GF-D8 (cell line): Measurements from ENCODE around the gene CDH22.

ENCODE experiments used
- DNase-seq: peaks from one replicate; lab custom pipeline; 2025; lab: John Stamatoyannopoulos, UW

The CDH22 gene

DNA sequence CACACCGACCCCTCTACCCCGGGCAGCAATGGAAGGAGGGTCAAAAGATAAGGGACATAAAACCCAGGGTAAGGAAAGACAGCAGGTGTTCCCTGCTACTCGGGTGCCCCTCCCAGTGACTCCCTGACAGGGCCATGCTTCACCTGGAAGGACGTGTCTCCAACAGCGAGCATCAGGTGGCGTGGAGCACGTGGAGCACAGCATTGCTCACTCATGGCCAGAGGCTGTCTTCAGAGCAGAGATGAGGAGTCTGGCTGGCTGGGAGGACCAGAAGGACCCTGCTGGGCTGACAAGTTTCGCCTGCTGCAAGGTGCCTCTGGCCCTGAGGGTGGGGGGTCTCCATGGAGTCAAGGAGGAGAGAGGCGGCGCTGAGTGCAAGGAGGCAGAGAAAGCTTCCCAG lies 15.3 kb upstream of the CDH22 start:
- no peak for DNase-seq

DNA sequence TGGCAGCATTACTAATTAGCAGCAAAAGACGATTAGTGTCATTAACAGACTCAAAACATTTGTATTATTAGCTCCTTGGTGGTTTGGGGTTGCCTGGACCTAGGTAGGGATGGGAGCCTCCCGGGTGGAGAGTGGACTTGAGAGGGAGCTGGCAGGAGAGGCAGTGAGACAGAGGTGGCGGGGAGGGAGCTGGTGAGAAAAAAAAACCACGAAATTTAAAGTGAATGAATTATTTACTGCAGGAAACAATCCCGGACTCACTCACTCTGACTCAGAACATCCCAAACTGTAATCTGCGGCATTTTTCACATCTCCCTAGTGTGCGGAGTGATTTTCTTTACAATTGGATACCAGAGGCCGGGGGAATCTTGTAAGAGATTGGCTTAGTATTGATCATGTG lies 14.3 kb upstream of the CDH22 start:
- DNase-seq, result no peak

DNA sequence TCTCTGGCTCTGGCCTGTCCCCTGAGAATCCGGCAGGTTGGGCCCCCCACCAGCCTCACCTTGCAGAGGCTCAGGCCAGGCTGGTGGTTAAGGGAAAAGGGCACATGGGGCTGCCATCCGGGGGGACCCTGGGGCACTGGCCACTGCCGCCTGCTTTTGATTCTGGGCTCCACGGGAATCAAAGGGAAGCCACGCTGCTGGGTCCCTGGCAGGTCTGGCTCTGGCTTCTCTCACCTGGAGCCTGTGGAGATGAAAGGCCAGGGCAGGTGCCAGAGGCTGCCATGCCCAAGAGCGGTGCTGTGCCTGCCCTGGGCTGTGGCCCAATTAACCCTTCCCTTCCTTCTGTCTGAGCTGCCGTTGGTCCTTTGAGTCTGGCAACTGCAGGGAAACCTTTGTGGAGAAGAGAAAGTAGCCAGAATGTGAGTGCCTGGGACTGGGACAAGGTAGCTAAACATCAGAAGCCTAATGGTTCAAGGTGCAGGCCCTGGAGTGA lies 9.4 kb upstream of the CDH22 start:
- no peak for DNase-seq

DNA sequence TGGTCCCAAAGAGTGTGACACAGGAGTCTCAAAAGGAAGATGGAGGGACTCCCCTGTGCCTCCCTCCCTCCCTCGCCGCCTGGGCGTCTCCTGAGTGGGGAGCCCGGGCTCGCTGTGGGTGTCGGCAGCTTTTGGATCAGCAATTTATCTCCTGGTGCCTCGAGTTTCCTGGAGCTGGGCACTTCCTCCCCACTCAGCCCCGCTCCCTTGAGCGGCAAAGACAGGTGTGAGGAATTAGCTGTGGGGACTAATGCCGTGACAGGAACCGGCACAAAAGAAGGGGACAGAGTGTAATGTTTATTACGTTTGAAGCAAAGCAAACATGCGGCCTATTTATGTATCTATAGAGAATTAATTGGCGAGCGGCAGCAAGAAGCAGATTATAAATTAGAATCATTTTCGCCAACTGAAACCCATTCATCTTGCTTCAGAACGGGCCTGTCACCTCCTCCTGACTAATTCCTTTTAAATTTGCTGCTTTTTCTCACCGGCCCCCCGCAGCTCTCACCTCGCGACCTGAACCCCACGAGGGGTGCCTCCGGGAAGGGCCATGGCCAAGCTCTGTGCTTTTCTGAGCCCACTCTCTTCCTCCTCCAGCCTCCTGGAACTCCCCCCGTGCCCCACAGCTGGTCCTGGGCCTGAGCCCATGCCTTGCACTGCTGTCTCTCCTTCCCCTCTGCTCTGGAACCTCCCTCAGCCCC lies 8.8 kb upstream of the CDH22 start:
- DNase-seq, result no peak

DNA sequence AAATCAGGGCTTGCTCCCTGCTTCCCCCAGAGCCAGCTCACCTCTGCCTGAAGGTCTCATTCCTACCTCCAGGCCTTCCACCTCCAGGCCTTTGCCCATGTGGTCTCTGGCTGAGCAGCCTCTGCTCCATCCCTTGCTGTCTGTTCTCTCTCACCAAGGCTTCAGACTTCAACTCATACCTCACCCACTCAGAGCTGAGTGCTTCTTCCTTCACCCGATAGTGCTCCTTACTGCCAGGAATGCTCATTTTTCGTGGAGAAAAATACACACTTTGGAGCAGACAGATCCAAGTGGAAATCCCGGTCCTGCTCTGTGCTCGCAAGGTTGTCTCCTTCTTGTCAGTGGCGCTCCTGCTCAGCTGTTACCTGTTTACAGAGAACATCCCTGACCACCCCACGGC lies 7.0 kb upstream of the CDH22 start:
- DNase-seq, result no peak

DNA sequence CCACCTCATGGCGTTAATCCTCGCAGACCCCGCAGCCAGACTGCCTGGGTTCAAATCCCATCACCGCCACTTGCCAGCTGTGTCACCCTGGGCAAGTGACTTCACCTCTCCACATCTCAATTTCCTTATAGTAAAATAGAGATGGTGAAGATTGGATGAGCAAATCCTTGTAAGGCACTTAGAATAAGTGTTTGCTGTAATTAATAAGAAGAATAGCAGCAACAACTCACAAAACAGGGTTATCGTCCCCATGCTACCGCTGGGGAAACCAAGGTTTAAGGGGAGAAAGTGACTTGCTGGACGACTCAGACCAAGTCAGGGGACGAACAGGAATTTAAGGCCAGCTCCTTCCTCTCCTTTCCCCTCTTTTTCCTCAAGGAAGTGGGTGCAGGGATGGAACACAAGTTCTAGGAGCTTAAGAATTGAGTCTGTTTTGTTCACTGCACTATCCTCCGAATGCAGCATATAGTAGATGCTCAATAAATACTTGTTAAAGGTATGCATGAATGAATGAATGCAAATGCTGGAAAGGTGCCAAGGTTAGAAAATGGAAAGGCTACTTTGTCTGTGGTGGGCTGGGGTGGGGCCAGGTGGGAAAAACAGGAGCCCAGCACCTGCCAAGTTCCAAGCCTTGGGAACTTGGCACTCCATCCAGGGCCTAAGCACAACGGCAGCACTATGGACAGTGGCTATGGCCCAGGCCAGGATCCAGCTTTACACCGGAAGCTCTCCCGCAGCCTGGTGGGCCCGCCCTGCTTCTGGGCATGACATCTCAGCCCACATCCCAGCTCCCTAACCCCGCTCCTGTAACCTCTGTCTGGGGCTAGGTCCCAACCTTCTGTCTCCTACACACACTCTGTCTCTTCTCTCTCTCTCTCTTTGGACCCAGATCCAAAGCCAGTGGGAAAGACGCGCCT lies 4.9 kb upstream of the CDH22 start:
- DNase-seq, result no peak

DNA sequence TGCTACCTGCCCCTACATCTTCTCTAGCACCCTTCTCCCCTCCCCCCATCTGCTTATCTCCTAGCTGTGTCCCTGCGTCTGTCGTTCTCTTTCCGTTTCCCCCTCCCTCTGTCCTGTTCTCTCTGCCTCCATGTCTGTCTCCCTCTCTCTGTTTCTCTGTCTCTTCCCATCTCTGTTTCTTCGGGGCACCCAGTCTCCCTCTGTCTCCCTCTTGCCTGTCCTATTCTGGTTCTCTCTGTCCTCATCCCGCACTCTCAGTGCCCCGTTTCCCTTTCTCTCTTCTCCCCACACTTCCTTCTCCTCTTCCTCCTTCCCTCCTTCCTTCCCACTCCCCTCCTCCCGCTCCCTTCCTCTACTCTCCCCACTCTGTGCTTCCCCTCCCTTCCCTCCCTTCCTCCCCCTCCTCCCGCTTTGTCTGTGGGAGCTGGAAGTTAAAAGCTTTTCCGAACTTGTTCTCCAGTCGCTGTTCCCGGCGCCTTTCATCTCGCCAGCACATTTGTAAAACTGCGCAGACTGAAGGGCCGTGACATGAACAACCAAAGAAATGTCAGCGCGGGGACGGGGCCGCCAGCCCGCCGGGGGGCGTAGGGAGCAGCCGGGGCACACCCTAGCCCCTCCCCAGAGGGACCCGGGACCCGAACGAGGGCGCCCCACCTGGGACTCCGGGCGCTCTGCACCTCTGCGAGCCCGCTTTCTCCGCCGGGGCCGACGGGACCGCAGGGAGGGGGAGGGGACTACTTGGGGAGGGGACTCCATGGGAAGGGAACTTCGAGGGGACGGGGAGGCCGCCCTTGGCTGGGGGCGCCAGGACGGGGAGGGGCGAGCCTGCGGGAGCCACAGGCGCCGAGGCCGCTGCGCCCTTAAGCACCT lies 4.0 kb upstream of the CDH22 start:
- DNase-seq, result no peak

DNA sequence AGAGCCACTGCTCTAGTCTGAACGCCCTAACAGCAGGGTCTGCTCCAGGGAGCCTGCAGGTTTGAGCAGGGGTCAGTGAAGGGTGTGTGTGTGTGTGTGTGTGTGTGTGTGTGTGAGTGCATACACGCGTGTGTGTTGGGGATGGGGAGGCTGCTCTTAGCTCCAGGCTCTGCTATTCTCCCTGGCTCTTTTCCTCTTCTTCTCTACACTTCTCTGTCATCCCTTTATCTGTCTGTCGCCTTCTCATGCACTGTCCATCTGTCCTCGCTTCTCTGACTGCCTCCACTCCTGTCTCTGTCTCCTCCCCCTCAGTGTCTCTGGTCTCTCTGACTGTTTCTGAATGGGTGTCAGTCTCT lies 3.4 kb upstream of the CDH22 start:
- no peak for DNase-seq

DNA sequence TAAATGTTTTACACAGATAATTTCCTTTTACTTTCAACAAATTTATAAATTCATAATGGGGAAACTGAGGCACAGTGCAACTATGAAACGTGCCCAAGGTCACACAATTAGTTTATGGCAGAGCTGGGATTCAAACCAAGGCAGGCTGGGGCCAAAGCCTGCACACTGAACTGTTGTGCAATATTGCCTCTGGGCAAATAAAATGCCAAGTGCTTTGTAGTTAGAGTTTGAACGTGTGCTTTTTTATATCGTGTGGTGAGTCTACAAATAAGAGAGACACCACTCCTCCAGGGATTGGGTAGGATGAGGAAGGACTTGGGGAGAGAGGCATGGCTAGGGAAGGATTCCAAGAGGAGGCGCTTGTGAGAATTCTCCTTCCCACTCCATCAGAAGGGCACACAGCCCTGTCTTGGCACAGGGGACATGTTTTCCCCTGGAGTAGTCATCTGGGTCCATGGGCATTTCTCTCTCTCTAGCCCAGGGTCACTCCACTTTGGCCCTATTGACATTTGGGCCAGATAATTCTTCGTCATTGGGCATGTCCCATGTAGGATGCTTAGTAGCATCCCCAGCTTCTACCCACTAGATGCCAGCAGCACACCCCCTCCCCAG lies 2.8 kb upstream of the CDH22 start:
- no peak for DNase-seq

DNA sequence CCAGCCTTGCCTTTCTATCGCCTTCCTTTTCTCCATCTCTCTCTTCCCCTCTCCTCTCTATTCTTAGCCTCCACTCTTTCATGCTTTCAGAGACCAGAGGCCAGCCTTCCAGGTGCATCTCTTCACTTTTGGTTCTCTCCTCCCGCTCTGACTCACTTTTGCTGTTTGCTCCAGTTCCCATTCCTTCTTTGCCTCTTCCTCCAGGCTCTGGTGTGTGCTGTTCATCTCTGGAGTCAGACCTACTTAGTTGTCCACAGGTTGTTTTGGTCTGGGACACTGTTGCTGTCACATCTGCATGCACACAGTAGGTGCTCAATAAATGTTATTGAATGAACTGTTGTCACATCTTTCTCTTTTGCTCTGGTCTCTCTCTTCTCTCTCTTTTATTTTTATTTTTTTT lies 1.6 kb upstream of the CDH22 start:
- no peak for DNase-seq

DNA sequence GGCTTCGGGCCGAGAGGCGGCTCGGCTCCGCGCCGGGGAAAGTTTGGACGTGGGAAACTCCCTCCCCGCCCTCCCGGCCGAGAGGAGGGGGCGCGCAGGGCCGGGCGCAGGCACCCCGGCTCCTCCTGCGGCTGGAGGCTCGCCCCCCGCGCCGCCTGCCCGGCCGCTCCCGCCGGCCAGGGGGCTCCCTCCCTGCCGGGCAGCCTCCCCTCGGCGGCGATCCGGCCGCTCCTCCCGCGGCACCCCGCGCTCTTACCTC lies 370 bp downstream of the CDH22 start:
- no peak for DNase-seq

DNA sequence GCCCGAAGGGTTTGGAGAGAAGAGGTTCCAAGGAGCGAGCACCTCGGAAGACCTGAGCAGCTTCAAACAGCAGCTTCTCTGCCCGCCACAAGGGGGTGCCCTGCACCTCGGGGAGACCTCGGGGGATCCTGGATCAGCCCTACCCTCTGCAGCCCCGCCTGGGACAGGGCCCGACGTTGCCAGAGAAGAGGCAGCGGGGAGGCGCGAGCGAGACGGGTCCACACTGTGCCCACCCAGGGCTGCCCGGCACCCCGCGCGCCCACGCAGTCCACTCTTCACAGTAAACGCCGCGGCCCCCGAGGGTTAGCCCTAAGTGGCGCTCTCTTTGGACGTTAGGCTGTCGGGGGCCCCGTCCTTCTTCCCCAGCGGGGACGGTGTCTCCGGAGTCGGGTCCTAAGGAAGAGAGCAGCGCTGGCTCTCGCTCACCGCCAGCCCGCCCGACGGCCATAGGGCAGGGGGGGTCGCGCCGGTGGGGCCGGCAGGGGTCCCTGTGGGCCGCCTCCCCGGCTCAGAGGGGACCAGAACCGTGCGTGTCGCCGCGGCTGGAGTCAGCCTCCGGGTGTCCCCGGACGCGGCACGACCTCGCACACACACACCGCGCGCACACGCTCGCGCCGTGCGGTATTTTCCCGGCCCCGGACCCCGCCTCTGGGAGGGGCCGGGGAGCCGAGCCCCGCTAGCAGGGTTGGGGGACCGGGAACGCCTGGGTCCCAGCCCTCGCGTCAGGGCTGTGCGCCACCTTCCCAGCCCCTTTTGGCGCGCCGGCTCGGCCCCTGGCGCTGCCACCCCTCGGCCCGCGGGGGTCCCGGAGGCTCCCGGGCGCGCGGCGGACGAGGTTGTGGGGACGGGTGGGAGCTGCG lies 929 bp downstream of the CDH22 start:
- peak; percentile 33 for DNase-seq

DNA sequence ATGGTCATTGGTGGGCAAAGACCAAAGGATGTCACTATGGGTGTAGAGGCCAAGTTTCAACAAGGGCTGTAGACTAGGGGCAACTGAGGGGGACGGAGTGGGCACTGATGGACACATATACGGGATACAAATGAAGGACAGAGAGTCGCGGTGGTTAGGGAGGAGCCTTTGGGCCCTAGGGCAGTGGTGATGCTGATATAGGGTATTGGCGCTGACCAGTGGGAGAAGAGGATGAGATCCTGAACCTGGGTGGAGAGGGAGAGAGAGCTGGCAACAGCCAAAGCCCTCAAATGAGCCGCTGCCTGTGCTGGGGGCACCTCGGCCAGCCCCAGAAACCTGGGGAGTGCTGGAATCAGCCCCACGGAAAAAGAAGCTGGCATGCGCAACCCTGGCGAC lies 1.6 kb downstream of the CDH22 start:
- DNase-seq, result no peak

DNA sequence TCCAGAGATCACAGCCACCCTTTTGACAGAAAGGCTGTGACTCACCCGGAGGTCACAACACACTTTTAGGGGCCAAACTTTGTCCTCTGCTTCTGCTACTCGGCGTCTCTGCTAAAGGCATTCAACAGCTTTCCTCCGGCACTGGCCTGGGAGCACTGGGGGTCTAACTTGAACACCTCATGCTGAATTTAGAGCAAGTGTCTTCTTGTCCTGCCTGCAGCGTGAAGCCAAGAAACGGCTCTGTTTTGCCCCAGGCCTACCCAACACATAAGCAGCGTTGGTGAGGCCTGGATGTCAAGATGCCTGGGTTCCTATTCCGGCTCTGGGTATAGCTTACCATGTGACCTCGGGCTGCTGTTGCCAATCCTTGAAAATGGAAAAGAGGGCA lies 2.3 kb downstream of the CDH22 start:
- DNase-seq, result no peak

DNA sequence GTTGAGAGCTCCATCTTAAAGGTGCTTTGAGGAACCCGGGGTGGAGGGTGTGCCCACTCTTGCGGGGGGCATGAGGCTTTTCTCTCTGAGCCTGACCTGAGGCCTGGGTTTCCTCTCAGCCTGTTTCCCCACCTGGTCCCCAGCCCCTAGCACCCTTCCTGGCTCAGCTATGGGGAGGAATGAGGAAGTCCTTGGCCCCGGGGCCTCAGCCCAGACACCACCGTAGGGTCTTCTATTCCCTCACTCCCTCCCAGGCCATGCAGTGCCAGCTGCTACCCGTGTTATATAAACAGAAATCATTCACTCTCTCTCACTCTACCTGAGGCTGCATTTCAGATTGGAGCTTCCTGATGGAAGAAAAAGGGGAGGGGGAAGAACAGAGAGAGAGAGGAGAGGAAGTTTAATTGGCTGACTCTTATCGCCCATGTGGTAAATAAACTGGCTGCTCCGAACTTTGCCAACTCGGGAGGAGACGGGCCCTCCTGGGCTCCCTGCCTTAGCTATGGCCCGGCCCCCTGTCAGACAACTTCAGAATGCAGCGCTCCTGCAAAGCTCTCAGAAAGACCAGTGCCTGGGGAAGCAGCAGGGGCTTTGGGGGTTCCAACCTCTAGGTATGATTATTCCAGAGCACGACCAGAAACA lies 2.8 kb downstream of the CDH22 start:
- DNase-seq, result no peak

DNA sequence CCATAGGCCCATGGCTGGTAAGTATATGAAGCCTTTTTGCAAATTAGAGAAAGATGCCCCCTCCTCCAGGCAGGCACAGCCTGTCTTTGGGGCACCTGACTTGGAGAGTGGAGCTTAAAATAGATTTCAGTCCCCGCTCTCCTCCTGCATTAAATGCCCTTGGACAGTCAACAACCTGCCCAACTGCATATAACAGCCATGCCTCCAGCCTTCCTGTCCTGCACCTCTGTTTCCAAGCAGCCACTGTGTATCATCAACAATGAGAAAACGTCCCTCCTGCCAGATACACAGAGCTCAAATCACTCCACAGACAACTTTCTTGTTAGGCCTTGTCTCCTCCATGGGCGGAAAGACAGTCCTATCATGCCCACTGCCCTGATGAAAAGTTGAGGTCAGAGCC lies 3.4 kb downstream of the CDH22 start:
- DNase-seq, result no peak

DNA sequence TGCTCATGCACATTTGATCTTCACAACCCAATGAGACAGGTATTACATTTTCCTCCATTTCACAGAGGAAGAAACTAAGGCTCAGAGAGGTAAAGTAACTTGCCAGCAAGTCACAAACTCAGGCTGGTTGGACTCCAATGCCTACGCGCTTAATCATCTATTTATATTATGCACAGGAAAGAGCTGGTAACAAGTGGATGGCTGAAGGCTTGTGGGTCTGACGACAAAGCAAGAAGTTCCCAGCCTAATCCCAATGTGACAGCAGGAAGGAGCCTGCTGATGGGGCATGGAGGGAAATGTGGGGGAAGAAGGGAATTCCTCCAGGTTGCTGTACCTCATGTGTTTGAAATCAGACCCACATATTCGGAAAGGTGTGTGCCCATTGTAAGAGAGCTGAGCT lies 3.9 kb downstream of the CDH22 start:
- no peak for DNase-seq

DNA sequence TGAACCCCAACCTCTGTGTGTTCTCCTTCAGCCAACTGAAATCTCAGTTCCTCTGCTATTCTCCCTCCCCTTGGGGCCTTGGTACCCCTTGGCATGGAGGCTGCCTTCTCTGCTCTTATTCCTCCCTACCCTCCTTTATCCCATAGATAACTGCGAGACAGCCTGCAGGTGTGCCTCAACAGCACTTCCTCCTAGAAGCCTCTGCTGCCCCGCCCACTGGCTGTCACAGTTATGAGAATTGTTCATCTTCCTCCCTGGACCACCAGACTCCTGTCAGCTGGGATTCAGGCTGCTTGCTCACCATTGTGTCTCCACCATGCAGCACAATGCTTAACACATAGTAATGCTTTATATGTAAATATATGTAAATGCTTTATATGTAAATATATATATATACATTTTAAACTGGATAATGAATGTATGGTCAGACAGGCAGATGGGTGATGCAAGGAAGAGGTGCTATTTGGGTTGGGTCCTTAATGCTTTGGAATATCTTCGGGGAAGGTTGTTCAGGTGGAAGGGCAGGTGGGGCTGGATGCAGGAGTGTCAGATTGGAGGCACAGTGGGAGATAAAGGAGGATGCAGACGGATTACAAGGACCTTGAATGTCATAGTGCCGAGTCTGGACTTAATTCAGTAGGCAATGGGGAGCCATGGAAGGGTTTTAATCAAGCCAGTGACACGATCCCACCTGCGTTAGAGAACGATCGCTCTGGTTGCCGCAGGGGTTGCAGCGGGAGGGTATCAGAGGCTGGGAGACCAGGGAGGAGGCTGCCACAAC lies 4.9 kb downstream of the CDH22 start:
- no peak for DNase-seq

DNA sequence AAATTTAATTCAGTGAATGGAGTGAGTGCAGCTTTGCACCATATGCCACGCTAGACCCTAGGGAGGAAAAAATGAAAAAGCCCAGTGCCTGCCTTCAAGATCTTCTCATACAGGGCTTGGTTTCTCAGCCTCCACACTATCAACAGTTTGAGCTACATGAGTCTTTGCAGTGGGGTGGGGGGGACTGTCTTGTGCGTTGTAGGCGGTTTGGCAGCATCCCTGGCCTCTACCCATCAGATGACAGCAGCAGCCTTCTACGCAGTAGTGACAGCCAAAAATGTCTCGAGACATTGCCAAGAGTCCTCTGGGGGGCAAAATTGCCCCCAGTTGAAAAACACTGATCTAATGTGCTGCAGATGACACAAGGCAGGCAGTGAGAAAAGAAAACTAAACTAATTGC lies 6.2 kb downstream of the CDH22 start:
- no peak for DNase-seq

DNA sequence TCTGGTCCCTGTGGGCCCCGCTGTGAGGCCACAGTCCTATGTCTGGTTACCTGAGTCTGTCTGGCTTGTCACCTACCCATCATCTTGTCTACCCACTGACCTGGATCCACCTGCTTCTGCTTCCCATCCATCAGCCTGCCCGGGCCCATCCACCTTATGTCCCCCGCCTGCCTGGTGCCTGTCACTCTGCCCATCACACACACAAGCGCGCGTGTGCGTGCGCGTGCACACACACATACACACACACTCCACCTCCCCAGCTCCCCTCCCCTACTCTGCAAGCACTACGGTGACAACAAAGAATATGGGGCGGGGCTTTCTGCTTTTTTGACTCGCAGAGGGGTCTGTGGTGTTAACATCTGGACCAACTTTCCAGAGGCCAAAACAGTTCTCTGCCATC lies 8.0 kb downstream of the CDH22 start:
- no peak for DNase-seq
